Peyer's patch (tissue), 4 donors: Measurements from ENCODE around the gene ABCA13. TPM values are rescaled to one million over a fixed set of nuclear protein-coding genes. Genes with fewer than 3 reads are reported as not detected.

Experiments
- DNase-seq, 3 donors: peaks; one replicate each; pipeline ENCODE4 v3.0.0-alpha.2; 2017 to 2019
- H3K27ac ChIP-seq, 4 donors: fragments of 200-600 bp; sonication (generic); one replicate each; pipeline ENCODE4 v1.5.1; 2016 to 2019
- H3K27me3 ChIP-seq, 2 donors: fragments of 200-600 bp; sonication (generic); one replicate each; pipeline ENCODE4 v1.5.1; 2019
- H3K36me3 ChIP-seq, 3 donors: fragments of 200-600 bp; sonication (generic); one replicate each; pipeline ENCODE4 v1.5.1; 2016 to 2019
- H3K4me1 ChIP-seq, 4 donors: fragments of 200-600 bp; sonication (generic); one replicate each; pipeline ENCODE4 v1.5.1; 2016 to 2019
- H3K4me3 ChIP-seq, 4 donors: fragments of 200-600 bp; sonication (generic); 1 replicate in 3 of 4; 2 replicates in 1 of 4; pipeline ENCODE4 v1.5.1; 2016 to 2019; ENCODE audit warnings: mild to moderate bottlenecking in 1 of 4
- H3K9me3 ChIP-seq, 4 donors: fragments of 200-600 bp; sonication (generic); one replicate each; pipeline ENCODE4 v1.5.1; 2016 to 2019; ENCODE audit warnings: mild to moderate bottlenecking in 1 of 4
- POLR2A ChIP-seq, 2 donors: fragments of 450-650 bp; IDR thresholded peaks; one replicate each; pipeline ENCODE4 v1.5.1; 2017; ENCODE audit warnings: antibody characterized with exemption in 2 of 2, mild to moderate bottlenecking in 2 of 2, moderate library complexity in 2 of 2
- total RNA-seq, 4 donors: library from RNA; depleted of rRNA; stranded (reverse); fragments of >200 nt; gene quantifications; one replicate each; pipeline ENCODE4 v1.1.0, GENCODE V29; 2016
- TF ChIP-seq, protein P1 (sequence below), 6 experiments: fragments of 450-650 bp in 4 of 6; fragments of 200-600 bp in 2 of 6; sonication (generic) in 1 of 6; IDR thresholded peaks; one replicate each; pipeline ENCODE4 v1.5.1; 2017 to 2019; ENCODE audit warnings: antibody characterized with exemption in 6 of 6, mild to moderate bottlenecking in 3 of 6, moderate library complexity in 1 of 6

The ABCA13 gene
- total RNA-seq, 4 donors from 2014 or later = 0.53 to 2.7 (median 1.7) TPM

GRCh38 chr7:48301201-48301600 is 129.9 kb downstream of the ABCA13 start:
- H3K9me3 ChIP-seq = no peaks in the 10 kb centered on the region
- H3K27ac ChIP-seq = no peak overlapping the region
- DNase-seq = no peak
- H3K36me3 ChIP-seq = no peaks in the 10 kb centered on the region
- TF ChIP-seq, protein P1, sequence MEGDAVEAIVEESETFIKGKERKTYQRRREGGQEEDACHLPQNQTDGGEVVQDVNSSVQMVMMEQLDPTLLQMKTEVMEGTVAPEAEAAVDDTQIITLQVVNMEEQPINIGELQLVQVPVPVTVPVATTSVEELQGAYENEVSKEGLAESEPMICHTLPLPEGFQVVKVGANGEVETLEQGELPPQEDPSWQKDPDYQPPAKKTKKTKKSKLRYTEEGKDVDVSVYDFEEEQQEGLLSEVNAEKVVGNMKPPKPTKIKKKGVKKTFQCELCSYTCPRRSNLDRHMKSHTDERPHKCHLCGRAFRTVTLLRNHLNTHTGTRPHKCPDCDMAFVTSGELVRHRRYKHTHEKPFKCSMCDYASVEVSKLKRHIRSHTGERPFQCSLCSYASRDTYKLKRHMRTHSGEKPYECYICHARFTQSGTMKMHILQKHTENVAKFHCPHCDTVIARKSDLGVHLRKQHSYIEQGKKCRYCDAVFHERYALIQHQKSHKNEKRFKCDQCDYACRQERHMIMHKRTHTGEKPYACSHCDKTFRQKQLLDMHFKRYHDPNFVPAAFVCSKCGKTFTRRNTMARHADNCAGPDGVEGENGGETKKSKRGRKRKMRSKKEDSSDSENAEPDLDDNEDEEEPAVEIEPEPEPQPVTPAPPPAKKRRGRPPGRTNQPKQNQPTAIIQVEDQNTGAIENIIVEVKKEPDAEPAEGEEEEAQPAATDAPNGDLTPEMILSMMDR (IDR thresholded peaks at IDR 0.05) = no peak
- no peak for TF ChIP-seq POLR2A (IDR thresholded peaks at IDR 0.05)
- no peaks in the 10 kb centered on the region for H3K4me1 ChIP-seq
- no peak overlapping the region for H3K4me3 ChIP-seq
- no peaks in the 10 kb centered on the region for H3K27me3 ChIP-seq

DNA sequence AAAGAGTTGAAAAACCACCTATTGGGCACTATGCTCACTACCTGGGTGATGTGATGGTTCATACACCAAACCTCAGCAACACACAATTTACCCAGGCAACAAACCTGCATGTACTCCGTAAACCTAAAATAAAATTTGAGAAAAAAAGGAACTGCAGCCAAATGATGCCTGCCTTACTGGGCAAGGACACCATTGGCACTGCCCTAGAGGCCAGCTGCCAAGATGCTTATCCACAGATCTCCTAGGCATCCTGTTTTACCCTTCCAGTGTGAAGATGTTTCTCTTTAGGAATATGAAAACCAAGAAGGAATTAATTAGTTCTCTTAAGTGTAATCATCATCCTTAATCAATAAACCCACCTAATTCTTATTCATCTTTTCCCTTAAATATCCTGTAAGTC is 133.4 kb downstream of the ABCA13 start:
- TF ChIP-seq, protein P1 (IDR thresholded peaks at IDR 0.05) = no peak
- no peak for TF ChIP-seq POLR2A (IDR thresholded peaks at IDR 0.05)

GRCh38 chr7:48305661-48306060 is 134.4 kb downstream of the ABCA13 start:
- Histone ChIP-seq H3K27me3 (no peaks in the 10 kb centered on the region), H3K9me3 (no peaks in the 10 kb centered on the region), H3K36me3 (no peaks in the 10 kb centered on the region), H3K4me3 (no peak overlapping the region), H3K4me1 (no peaks in the 10 kb centered on the region), H3K27ac (no peak overlapping the region)
- DNase-seq = no peak
- TF ChIP-seq, protein P1 (IDR thresholded peaks at IDR 0.05) = no peak
- TF ChIP-seq POLR2A (IDR thresholded peaks at IDR 0.05) = no peak

More for the DNA sequence above, 133.4 kb downstream of the ABCA13 start:
- H3K27ac ChIP-seq = no peak overlapping the region
- H3K27me3 ChIP-seq = no peaks in the 10 kb centered on the region
- H3K9me3 ChIP-seq = no peaks in the 10 kb centered on the region
- no peaks in the 10 kb centered on the region for H3K4me1 ChIP-seq
- DNase-seq = no peak
- H3K4me3 ChIP-seq = no peak overlapping the region
- no peaks in the 10 kb centered on the region for H3K36me3 ChIP-seq

- H3K27me3 ChIP-seq = no peaks in the 10 kb centered on the region
- no peak for DNase-seq
- no peaks in the 10 kb centered on the region for H3K4me1 ChIP-seq
- TF ChIP-seq POLR2A (IDR thresholded peaks at IDR 0.05) = no peak
- TF ChIP-seq, protein P1 (IDR thresholded peaks at IDR 0.05) = no peak
- no peak overlapping the region for H3K4me3 ChIP-seq
- no peak overlapping the region for H3K27ac ChIP-seq
- H3K9me3 ChIP-seq = no peaks in the 10 kb centered on the region
- no peaks in the 10 kb centered on the region for H3K36me3 ChIP-seq
These were observed 135.9 kb downstream of the ABCA13 start for GRCh38 chr7:48307041-48307714.

DNA sequence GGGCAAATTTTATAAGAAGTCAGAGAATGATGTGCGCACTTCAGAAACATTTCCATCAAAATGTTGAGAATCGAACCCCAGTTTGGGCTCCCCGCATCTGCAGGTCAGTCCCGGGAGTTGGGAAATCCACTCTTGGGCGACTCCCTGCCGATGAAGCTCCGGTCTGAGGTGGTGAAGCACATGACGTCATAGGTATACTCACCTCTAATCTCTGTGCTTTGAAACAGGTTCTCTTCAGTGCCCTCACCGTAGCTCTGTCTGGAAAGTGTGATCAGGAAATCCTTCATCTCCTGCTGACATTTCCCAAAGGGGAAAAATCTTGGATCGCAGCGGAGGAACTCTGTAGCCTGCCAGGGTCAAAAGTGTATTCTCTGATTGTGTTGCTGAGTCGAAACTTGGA is 138.5 kb downstream of the ABCA13 start:
- Histone ChIP-seq H3K27ac (no peak overlapping the region), H3K27me3 (no peaks in the 10 kb centered on the region), H3K4me1 (no peaks in the 10 kb centered on the region), H3K36me3 (no peaks in the 10 kb centered on the region), H3K4me3 (no peak overlapping the region), H3K9me3 (no peaks in the 10 kb centered on the region)
- DNase-seq = no peak
- TF ChIP-seq, protein P1 (IDR thresholded peaks at IDR 0.05) = no peak
- no peak for TF ChIP-seq POLR2A (IDR thresholded peaks at IDR 0.05)
